Stimulated activated CD8-positive, alpha-beta memory T cell treated with anti-CD3 and anti-CD28 coated beads, Interleukin-2, amount 100 ng/mL, for 1 hour (primary cell): Measurements from ENCODE around the gene ANKRD45.
"Not testable (repeated sequence)": the region's sequence is repeated elsewhere in the genome, so short reads cannot be mapped to it uniquely, and the experiment has no call there.

Source experiments
- DNase-seq, 2 donors: peaks; one replicate each; pipeline ENCODE4 v3.0.0-alpha.2; 2020; ENCODE audit warnings: low read depth in 2 of 2

Gene ANKRD45

GRCh38 chr1:173669491-173669941 lies at the start of gene ANKRD45:
Gene ANKRD45 (minus strand): TSS chr1:173669851. CDS start chr1:173659418, 10,433 bp downstream.
- no peak for DNase-seq

DNA sequence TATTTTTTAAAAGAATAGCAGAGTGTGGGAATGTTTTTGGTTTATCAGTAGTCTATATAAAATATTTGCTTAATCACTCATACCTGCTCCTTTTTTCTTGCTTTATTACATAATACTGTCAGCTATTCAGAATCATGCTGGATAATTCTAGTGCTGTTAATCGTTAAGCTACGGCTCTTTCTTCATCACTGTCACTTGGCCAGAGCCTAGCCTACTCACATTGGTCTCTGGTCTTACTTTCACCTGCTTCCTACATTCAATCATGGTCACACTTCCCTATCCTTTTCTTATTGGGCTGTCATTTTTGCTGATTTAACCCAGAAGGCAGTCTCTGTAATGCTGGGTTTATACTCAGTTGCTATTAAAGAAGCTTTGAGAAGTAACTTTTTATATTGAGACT lies 47.6 kb upstream of the ANKRD45 start:
- DNase-seq, result no peak

GRCh38 chr1:173715538-173715844 lies 45.8 kb upstream of the ANKRD45 start:
- no peak for DNase-seq

DNA sequence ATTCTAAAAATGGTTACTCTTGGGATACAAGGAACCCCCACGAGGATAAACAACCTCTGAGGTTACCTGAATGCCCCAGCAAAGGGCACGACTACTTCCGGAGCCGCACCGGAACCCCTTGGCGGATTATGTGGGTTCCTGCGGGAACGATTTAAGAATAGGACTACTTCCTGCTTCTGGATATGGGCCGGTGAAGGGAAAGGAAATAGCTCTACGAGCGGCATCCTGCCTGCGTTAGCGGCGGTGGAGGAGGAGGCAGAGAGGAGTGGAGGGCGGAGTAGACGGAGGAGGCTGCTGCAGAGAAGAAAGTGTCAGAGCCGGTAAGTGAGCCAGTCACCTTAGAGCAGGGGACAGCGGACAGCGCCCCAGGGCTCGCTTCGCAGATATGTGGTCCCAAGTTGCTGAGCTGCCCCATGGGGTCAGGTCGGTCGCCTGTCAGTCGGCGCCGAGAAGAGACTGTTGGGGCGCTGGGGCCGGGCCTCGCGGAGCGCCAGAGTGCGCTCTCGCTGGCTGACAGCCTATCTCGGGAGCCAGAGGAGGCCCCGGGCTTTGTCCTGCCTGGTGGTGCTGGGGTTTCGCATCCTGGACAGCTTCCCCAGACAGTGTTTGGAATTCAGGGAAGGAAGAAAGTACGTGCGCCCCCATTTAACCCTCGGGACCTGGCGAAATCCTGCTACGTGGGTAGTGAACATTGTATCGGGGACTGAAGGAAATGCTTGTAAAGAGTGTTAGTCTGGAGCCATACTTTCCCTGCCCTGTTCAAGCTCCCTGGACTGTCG lies 45.3 kb upstream of the ANKRD45 start, which contains the start of gene KLHL20:
KLHL20 (plus strand) TSS at position 223 of the 779 bp plus-strand sequence. CDS start 1,063 bp downstream, outside the sequence.
- peak; percentile 63 to 64 for DNase-seq

- DNase-seq, result no peak
Observed at GRCh38 chr1:173714441-173714758, 44.7 kb upstream of the ANKRD45 start.

GRCh38 chr1:173708787-173709186 lies 39.1 kb upstream of the ANKRD45 start:
- DNase-seq, result no peak

DNA sequence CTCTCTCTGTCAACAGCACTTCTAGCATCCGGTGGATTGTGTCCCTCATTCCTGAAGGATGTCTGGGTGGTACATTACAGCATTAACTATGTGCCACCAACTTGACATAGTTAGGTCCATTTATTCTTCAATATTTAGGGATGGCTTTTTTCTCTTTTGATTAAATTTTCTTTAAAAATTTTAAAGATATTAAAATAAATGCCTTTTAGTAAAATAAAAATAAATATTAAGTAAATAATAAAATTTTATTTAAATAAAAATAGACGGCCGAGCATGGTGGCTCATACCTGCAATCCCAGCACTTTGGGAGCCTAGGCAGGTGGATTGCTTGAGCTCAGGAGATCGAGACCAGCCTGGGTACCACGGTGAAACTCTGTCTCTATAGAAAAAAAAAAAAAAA lies 35.5 kb upstream of the ANKRD45 start:
- DNase-seq, result no peak

- no peak for DNase-seq
Observed at GRCh38 chr1:173702736-173703135, 33.1 kb upstream of the ANKRD45 start.

GRCh38 chr1:173701299-173701698 lies 31.6 kb upstream of the ANKRD45 start:
- not testable (repeated sequence) for DNase-seq

- no peak for DNase-seq
Observed at GRCh38 chr1:173693238-173693637, 23.6 kb upstream of the ANKRD45 start.

DNA sequence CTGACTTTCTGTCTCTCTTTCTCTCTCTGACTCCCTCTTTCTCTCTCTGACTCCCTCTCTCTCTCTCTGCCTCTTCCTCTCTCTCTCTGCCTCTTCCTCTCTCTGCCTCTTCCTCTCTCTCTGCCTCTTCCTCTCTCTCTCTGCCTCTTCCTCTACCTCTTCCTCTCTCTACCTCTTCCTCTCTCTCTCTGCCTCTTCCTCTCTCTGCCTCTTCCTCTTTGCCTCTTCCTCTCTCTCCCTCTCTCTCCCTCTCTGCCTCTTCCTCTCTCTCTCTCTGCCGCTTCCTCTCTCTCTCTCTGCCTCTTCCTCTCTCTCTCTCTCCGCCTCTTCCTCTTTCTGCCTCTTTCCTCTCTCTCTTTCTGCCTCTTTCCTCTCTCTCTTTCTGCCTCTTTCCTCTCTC lies 18.6 kb upstream of the ANKRD45 start:
- DNase-seq, result no peak

DNA sequence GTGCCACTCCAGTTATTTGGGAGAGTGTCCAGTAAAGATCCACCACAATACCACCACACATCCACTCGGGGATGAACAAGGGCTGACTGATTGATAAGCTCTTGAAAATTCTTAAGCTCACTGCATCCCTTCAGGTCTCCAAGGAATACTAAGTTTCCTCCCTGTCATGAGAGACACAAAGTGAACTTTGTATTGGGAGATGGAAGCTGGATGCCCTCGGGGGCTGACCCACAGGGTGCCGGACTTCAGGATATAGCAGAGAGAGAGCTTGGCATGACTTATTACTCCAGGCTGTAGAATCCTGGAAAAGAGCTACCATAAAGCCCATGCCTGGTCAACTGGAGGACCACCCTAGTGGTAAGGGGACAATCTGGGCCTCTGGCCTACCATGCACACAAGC lies 15.5 kb upstream of the ANKRD45 start:
- DNase-seq, result not testable (repeated sequence)

GRCh38 chr1:173683838-173684237 lies 14.2 kb upstream of the ANKRD45 start:
- DNase-seq, result not testable (repeated sequence)

DNA sequence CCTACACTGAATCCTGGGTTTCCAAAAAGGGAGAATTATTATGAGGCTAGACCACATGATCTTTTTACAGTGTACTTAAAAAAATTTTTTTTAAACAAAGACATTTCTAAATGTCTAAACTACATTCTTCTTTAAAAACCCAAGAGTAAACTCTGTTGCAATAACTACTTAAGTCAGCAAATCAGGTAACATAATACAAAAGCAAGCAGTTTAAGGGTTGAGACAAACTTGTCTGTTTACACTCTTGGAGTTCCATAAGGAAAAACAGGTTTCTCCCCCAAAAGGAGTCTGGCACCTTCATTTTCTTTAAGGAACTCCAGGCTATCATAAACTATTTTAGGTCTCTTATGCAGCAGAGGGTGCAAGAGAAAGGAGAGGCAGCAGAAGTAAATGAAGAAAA lies 12.5 kb upstream of the ANKRD45 start:
- no peak for DNase-seq

GRCh38 chr1:173680152-173680551 lies 10.5 kb upstream of the ANKRD45 start:
- DNase-seq, result not testable (repeated sequence)

DNA sequence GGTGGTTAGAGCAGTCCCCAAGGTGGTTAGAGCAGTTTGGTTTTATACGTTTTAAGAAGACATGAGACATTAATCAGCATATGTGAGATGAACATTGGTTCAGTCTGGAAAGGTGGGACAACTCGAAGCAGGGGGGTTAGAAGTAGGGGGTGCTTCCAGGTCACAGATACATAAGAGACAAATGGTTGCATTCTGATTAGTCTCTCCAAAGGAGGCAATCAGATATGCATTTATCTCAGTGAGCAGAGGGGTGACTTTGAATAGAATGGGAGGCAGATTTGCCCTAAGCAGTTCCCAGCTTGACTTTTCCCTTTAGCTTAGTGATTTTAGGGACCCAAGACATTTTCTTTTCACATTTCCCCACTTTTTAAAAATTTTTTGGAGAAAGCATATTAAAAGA lies 4.8 kb upstream of the ANKRD45 start:
- not testable (repeated sequence) for DNase-seq

DNA sequence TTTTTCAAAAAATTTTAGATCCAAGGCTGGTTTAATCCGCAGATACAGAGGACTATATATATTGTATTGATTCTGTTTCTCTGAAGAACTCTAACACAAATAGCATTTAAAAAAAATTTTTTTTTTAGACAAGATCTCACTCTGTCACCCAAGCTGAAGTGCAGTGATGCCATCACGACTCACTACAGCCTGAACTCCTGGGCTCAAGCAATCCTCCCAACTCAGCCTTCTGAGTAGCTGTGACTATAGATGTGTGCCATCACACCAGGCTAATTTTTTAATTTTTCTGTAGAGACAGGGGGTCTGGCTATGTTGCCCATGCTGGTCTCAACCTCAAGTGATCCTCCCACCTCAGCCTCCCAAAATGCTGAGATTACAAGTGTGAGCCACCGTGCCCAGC lies 3.0 kb downstream of the ANKRD45 start:
- DNase-seq, result no peak

- DNase-seq, result no peak
Observed at GRCh38 chr1:173663159-173663558, 6.5 kb downstream of the ANKRD45 start.

GRCh38 chr1:173661763-173662162 lies 7.9 kb downstream of the ANKRD45 start:
- no peak for DNase-seq

- no peak for DNase-seq
Observed at GRCh38 chr1:173661271-173661670, 8.4 kb downstream of the ANKRD45 start.

DNA sequence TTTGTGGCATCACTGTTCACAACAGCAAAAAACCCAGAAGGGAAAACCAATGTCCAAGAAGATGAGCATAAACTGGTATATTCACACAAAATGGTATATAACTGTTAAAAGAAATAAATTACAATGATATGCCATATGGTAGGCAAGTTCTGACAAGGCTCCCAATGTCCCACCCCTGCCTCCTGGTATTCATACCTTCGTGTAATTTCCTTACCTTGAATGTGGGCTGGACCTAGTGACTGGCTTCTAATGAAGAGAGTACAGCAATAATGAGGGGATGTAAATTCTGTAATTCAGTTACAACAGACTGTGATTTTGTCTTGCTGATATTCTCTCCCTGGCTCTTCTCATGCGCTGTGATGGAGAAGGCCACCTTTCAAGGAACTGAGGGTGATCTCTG lies 9.3 kb downstream of the ANKRD45 start:
- no peak for DNase-seq

DNA sequence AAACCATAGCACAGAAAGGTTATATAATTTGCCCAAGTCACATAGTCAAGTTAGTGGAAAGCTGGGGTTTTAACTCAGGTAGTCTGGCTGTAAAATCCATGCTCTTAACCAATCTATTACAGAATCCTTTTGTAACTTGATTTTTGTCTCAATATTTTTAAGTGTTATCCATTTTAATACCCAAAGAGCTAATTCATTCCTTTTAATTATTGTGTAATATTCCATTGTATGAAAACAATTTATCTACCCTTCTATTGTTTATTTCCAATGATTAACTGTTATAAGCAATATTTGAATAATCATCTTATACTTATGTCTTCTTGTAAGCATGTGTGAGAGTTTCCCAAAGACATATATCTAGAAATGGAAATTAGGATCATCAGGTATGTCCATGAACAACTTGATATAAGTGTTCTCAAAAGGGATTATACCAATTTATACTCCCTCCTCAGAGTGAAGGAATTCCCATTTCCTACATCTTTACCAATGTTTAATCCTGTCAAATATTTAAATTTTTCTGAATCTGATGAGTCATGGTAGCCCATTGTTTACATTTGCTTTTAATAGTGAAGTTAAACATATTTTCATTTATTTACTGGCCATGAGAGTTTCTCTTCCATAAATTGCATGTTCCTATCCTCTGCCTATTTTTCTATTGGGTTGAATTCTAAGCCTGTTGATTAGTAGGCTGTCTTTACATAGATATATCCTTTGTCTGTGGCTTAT lies 20.6 kb downstream of the ANKRD45 start:
- no peak for DNase-seq

DNA sequence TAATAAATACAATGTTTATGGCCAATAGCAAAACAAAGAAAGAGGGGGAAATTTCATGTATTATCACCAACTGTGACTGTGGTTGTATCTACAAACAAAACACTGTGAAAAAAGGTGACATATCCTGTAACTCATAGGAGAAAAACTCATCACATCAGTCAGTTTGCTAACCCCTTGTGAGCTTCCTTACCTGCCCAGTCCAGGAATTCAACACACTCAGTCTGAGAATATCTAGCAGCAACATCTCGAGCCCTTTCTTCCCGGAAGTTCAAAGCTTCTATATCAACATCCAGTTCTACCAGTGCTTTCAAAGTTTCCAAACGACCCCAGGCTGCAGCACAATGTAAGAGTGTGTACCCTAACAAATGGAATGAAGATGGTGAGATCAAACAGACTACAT lies 23.0 kb downstream of the ANKRD45 start:
- DNase-seq, result no peak
